Measurements from ENCODE around the gene CD7.

GRCh38 chr17:82297280-82297713 lies 20.1 kb downstream of the CD7 start:
- no peak for TF ChIP-seq CTCF (IDR thresholded peaks at IDR 0.05; ENCODE audit: low read depth, low read length, poor library complexity, severe bottlenecking)
- no peak for TF ChIP-seq EZH2phosphoT487 (IDR thresholded peaks at IDR 0.05; ENCODE audit: borderline replicate concordance, low read length)

Data from DOHH2 (cell line).